ENCODE data around the gene SLC16A3.

The SLC16A3 gene

GRCh38 chr17:82276938-82277337 is 48.1 kb downstream of the SLC16A3 start:
- H3K4me3 ChIP-seq (ENCODE audit: low read depth, low read length) = no peak overlapping the region
- in situ Hi-C loops (cut with HindIII; ENCODE audit: low sequenced_read_pairs) = no loop called here
- no peak for DNase-seq (ENCODE audit: low read depth, low spot score)
- no peak for TF ChIP-seq CTCF (IDR thresholded peaks at IDR 0.05; ENCODE audit: low read depth, low read length)

- TF ChIP-seq CTCF (IDR thresholded peaks at IDR 0.05; ENCODE audit: low read depth, low read length) = no peak
- no peak for DNase-seq (ENCODE audit: low read depth, low spot score)
- in situ Hi-C loops (cut with HindIII; ENCODE audit: low sequenced_read_pairs) = no loop called here
- no peak overlapping the region for H3K4me3 ChIP-seq (ENCODE audit: low read depth, low read length)
These were observed 49.0 kb downstream of the SLC16A3 start for GRCh38 chr17:82277851-82278250.

- in situ Hi-C loops (cut with HindIII; ENCODE audit: low sequenced_read_pairs) = no loop called here
- no peak for TF ChIP-seq CTCF (IDR thresholded peaks at IDR 0.05; ENCODE audit: low read depth, low read length)
These were observed 49.5 kb downstream of the SLC16A3 start for GRCh38 chr17:82278308-82278707.

GRCh38 chr17:82278786-82279391 is 50.0 kb downstream of the SLC16A3 start:
- no peak for TF ChIP-seq CTCF (IDR thresholded peaks at IDR 0.05; ENCODE audit: low read depth, low read length)
- no peak overlapping the region for H3K4me3 ChIP-seq (ENCODE audit: low read depth, low read length)
- in situ Hi-C loops (cut with HindIII; ENCODE audit: low sequenced_read_pairs) = no loop called here
- DNase-seq (ENCODE audit: low read depth, low spot score) = no peak

More at GRCh38 chr17:82278308-82278707, 49.5 kb downstream of the SLC16A3 start:
- DNase-seq (ENCODE audit: low read depth, low spot score) = no peak
- no peak overlapping the region for H3K4me3 ChIP-seq (ENCODE audit: low read depth, low read length)

GRCh38 chr17:82280537-82280936 is 51.7 kb downstream of the SLC16A3 start:
- TF ChIP-seq CTCF (IDR thresholded peaks at IDR 0.05; ENCODE audit: low read depth, low read length) = no peak
- no peak overlapping the region for H3K4me3 ChIP-seq (ENCODE audit: low read depth, low read length)

GRCh38 chr17:82281076-82281475 is 52.2 kb downstream of the SLC16A3 start:
- DNase-seq (ENCODE audit: low read depth, low spot score) = no peak
- in situ Hi-C loops (cut with HindIII; ENCODE audit: low sequenced_read_pairs) = no loop called here
- no peak for TF ChIP-seq CTCF (IDR thresholded peaks at IDR 0.05; ENCODE audit: low read depth, low read length)
- no peak overlapping the region for H3K4me3 ChIP-seq (ENCODE audit: low read depth, low read length)

More at GRCh38 chr17:82280537-82280936, 51.7 kb downstream of the SLC16A3 start:
- DNase-seq (ENCODE audit: low read depth, low spot score) = no peak
- in situ Hi-C loops (cut with HindIII; ENCODE audit: low sequenced_read_pairs) = no loop called here

All from astrocyte of the spinal cord (primary cell).